ENCODE measurements around the gene ZNF827. TPM values are rescaled to one million over a fixed set of nuclear protein-coding genes. Genes with fewer than 3 reads are reported as not detected.

ZNF827 gene
- total and polyA plus RNA-seq, 11 donors, result 4.5 to 30.1 (median 18.1) TPM

GRCh38 chr4:145882604-145883003 is 56.0 kb downstream of the ZNF827 start:
- H3K27ac ChIP-seq, result no peak overlapping the region

GRCh38 chr4:145881989-145882388 is 56.6 kb downstream of the ZNF827 start:
- Histone ChIP-seq H3K9me3 (no peaks in the 10 kb centered on the region), H3K4me1 (peaks cover 4 to 65% (median 30%) of the 10 kb centered on the region in 12 donors), H3K36me3 (peaks cover 0 to 11% (median 0%) of the 10 kb centered on the region in 9 donors), H3K27ac (no peak overlapping the region), H3K4me3 (no peak overlapping the region), H3K27me3 (no peaks in the 10 kb centered on the region)
- DNase-seq (no peak), ATAC-seq (no peak)
- intact Hi-C loops (cut with DNase I), result loop anchor here in 2 of 10 donors (5.0 to 10.0 kb wide), 2 partner anchors 53 to 55 kb away; partner anchors contain the start of gene ZNF827 (in 2 of the 2)
- no peak for TF ChIP-seq CTCF (IDR thresholded peaks at IDR 0.05)
- TF ChIP-seq POLR2A (IDR thresholded peaks at IDR 0.05), result no peak
- 77 to 85% (median 81%) methylated on average over 8 of the region's 8 CpGs for WGBS, 4 donors

More at GRCh38 chr4:145882604-145883003, 56.0 kb downstream of the ZNF827 start:
- Histone ChIP-seq H3K4me1 (peaks cover 7 to 65% (median 35%) of the 10 kb centered on the region in 12 donors), H3K4me3 (no peak overlapping the region), H3K27me3 (no peaks in the 10 kb centered on the region), H3K9me3 (no peaks in the 10 kb centered on the region), H3K36me3 (peaks cover 0 to 11% (median 0%) of the 10 kb centered on the region in 9 donors)
- ATAC-seq, result no peak
- TF ChIP-seq POLR2A (IDR thresholded peaks at IDR 0.05) (no peak), CTCF (IDR thresholded peaks at IDR 0.05) (no peak)
- 91 to 94% (median 93%) methylated on average over 7 of the region's 7 CpGs for WGBS, 4 donors
- intact Hi-C loops (cut with DNase I), result loop anchor here in 2 of 10 donors (5.0 to 10.0 kb wide), 2 partner anchors 52 to 55 kb away; partner anchors contain the start of gene ZNF827 (in 2 of the 2)
- no peak for DNase-seq

- no peak overlapping the region for H3K4me3 ChIP-seq
- WGBS, 4 donors, result 73 to 84% (median 77%) methylated on average over 4 of the region's 4 CpGs
- H3K9me3 ChIP-seq, result no peaks in the 10 kb centered on the region
- DNase-seq, result no peak
- H3K36me3 ChIP-seq, result peaks cover 0 to 11% (median 0%) of the 10 kb centered on the region in 9 donors
- no peak overlapping the region for H3K27ac ChIP-seq
- TF ChIP-seq CTCF (IDR thresholded peaks at IDR 0.05) (no peak), POLR2A (IDR thresholded peaks at IDR 0.05) (no peak)
- intact Hi-C loops (cut with DNase I), result loop anchor here in 2 of 10 donors (5.0 to 10.0 kb wide), 2 partner anchors 53 to 56 kb away; partner anchors contain the start of gene ZNF827 (in 2 of the 2)
- H3K27me3 ChIP-seq, result no peaks in the 10 kb centered on the region
- H3K4me1 ChIP-seq, result peaks cover 4 to 65% (median 27%) of the 10 kb centered on the region in 12 donors
- no peak for ATAC-seq
Observed at GRCh38 chr4:145881576-145881975, 57.0 kb downstream of the ZNF827 start.

- H3K36me3 ChIP-seq, result peaks cover 0 to 7% (median 0%) of the 10 kb centered on the region in 9 donors
- WGBS, 4 donors, result 83 to 90% (median 86%) methylated on average over 9 of the region's 9 CpGs
- TF ChIP-seq CTCF (IDR thresholded peaks at IDR 0.05) (no peak), POLR2A (IDR thresholded peaks at IDR 0.05) (no peak)
- no peak for ATAC-seq
- no peaks in the 10 kb centered on the region for H3K9me3 ChIP-seq
- intact Hi-C loops (cut with DNase I), result loop anchor here in 2 of 10 donors (5.0 to 10.0 kb wide), 2 partner anchors 54 to 57 kb away; partner anchors contain the start of gene ZNF827 (in 2 of the 2)
- peaks cover 4 to 57% (median 21%) of the 10 kb centered on the region in 12 donors for H3K4me1 ChIP-seq
- DNase-seq, result no peak
- H3K27ac ChIP-seq, result peak overlapping the region in 1 of 12 donors; percentile 58
- H3K4me3 ChIP-seq, result no peak overlapping the region
- no peaks in the 10 kb centered on the region for H3K27me3 ChIP-seq
Observed at GRCh38 chr4:145880355-145880960, 58.2 kb downstream of the ZNF827 start.
